Smooth muscle cell (in vitro differentiated cells): ENCODE data around the gene TSN. TPM values are rescaled to one million over a fixed set of nuclear protein-coding genes. Genes with fewer than 3 reads are reported as not detected.

ENCODE experiments used
- DNase-seq: peaks from one replicate; lab custom pipeline; 2025; ENCODE audit not compliant: unreplicated experiment; lab: John Stamatoyannopoulos, UW
- H2AFZ ChIP-seq: fragments of 200-600 bp; sonication (generic); 2 replicates; pipeline ENCODE4 v1.6.0; 2016; ENCODE audit warnings: antibody characterized with exemption, low read depth, mild to moderate bottlenecking
- H3F3A ChIP-seq: fragments of 200-600 bp; sonication (generic); 2 replicates; pipeline ENCODE4 v1.6.0; 2017; ENCODE audit warnings: antibody characterized with exemption, low read depth
- H3K27ac ChIP-seq: fragments of 200-600 bp; sonication (generic); 2 replicates; pipeline ENCODE4 v1.5.1; 2016; ENCODE audit warnings: low read depth, mild to moderate bottlenecking
- H3K27me3 ChIP-seq: fragments of 200-600 bp; sonication (generic); 2 replicates; pipeline ENCODE4 v1.6.1; 2016; ENCODE audit warnings: low read depth, mild to moderate bottlenecking
- H3K36me3 ChIP-seq: fragments of 200-600 bp; sonication (generic); 2 replicates; pipeline ENCODE4 v1.5.1; 2016; ENCODE audit warnings: low read depth
- H3K4me1 ChIP-seq: fragments of 200-600 bp; sonication (generic); 2 replicates; pipeline ENCODE4 v1.5.1; 2016; ENCODE audit warnings: low read depth
- H3K4me2 ChIP-seq: fragments of 200-600 bp; sonication (generic); 2 replicates; pipeline ENCODE4 v1.6.0; 2016; ENCODE audit warnings: mild to moderate bottlenecking
- H3K4me3 ChIP-seq: fragments of 200-600 bp; sonication (generic); 2 replicates; pipeline ENCODE4 v1.5.1; 2016; ENCODE audit warnings: mild to moderate bottlenecking
- H3K79me2 ChIP-seq: fragments of 200-600 bp; sonication (generic); 2 replicates; pipeline ENCODE4 v1.6.0; 2016; ENCODE audit warnings: low read depth, mild to moderate bottlenecking
- H3K9ac ChIP-seq: fragments of 200-600 bp; sonication (generic); 2 replicates; pipeline ENCODE4 v1.6.0; 2016; ENCODE audit warnings: low read depth
- H3K9me3 ChIP-seq: fragments of 200-600 bp; sonication (generic); replicated peaks from 2 replicates; pipeline ENCODE4 v1.5.1; 2016; ENCODE audit warnings: low read depth
- H4K20me1 ChIP-seq: fragments of 200-600 bp; sonication (generic); 2 replicates; pipeline ENCODE4 v1.6.0; 2016; ENCODE audit warnings: low read depth
- CTCF ChIP-seq: fragments of 200-600 bp; sonication (generic); IDR thresholded peaks from 2 replicates; pipeline ENCODE4 v1.5.1; 2017; ENCODE audit warnings: borderline replicate concordance, mild to moderate bottlenecking, antibody characterized with exemption; ENCODE audit not compliant: insufficient read depth, poor library complexity, severe bottlenecking
- WGBS: methylation state at CpG from one replicate; pipeline ENCODE4 v1.1.7; 2016; ENCODE audit warnings: low lambda C conversion rate; 5-methylcytosine and 5-hydroxymethylcytosine counted together
- polyA plus RNA-seq: library from polyadenylated mRNA; unstranded; fragments of >200 nt; fragmentation: Nextera tagmentation; extraction: Ambion mirVana; gene quantifications from 2 replicates; pipeline ENCODE4 v1.2.1, GENCODE V29; 2016
- total RNA-seq: library from RNA; depleted of rRNA; stranded (reverse); fragments of >200 nt; gene quantifications from 2 replicates; pipeline ENCODE4 v1.2.3, GENCODE V29; 2014

TSN gene
- total and polyA plus RNA-seq, 2 experiments from 2014 or later: 47.3 to 53.1 TPM

GRCh38 chr2:121783180-121783579, 27.7 kb downstream of the TSN start:
- no peak overlapping the region for H3K9ac ChIP-seq
- DNase-seq: no peak
- no peak overlapping the region for H2AFZ ChIP-seq
- TF ChIP-seq CTCF: no peak
- no peak overlapping the region for H3K4me2 ChIP-seq
- H4K20me1 ChIP-seq: no peaks in the 10 kb centered on the region
- H3K27ac ChIP-seq: no peak overlapping the region
- no peaks in the 10 kb centered on the region for H3K36me3 ChIP-seq
- H3K4me3 ChIP-seq: no peak overlapping the region
- H3F3A ChIP-seq: no peaks in the 10 kb centered on the region
- no peaks in the 10 kb centered on the region for H3K27me3 ChIP-seq
- H3K9me3 ChIP-seq: no peaks in the 10 kb centered on the region
- WGBS: 79% methylated on average over 2 of the region's 2 CpGs
- H3K79me2 ChIP-seq: no peaks in the 10 kb centered on the region
- H3K4me1 ChIP-seq: no peaks in the 10 kb centered on the region

GRCh38 chr2:121788685-121789084, 33.2 kb downstream of the TSN start:
- 100% methylated on average over 1 of the region's 1 CpG for WGBS
- Histone ChIP-seq H2AFZ (no peak overlapping the region), H4K20me1 (no peaks in the 10 kb centered on the region), H3K27me3 (no peaks in the 10 kb centered on the region), H3K79me2 (no peaks in the 10 kb centered on the region), H3K9ac (no peak overlapping the region), H3K9me3 (no peaks in the 10 kb centered on the region), H3K4me1 (no peaks in the 10 kb centered on the region), H3F3A (no peaks in the 10 kb centered on the region), H3K27ac (no peak overlapping the region), H3K36me3 (no peaks in the 10 kb centered on the region), H3K4me2 (no peak overlapping the region), H3K4me3 (no peak overlapping the region)
- no peak for TF ChIP-seq CTCF
- no peak for DNase-seq

GRCh38 chr2:121790276-121790956, 35.0 kb downstream of the TSN start:
- Histone ChIP-seq H3K27me3 (no peaks in the 10 kb centered on the region), H3K27ac (no peak overlapping the region), H3K36me3 (no peaks in the 10 kb centered on the region), H4K20me1 (no peaks in the 10 kb centered on the region), H3K4me2 (no peak overlapping the region), H3K4me1 (no peaks in the 10 kb centered on the region), H2AFZ (no peak overlapping the region), H3K79me2 (no peaks in the 10 kb centered on the region), H3K9ac (no peak overlapping the region), H3K9me3 (no peaks in the 10 kb centered on the region), H3K4me3 (no peak overlapping the region), H3F3A (no peaks in the 10 kb centered on the region)
- 60% methylated on average over 5 of the region's 5 CpGs for WGBS
- no peak for DNase-seq
- TF ChIP-seq CTCF: no peak

GRCh38 chr2:121791290-121791689, 35.8 kb downstream of the TSN start:
- H3K79me2 ChIP-seq: no peaks in the 10 kb centered on the region
- H3K27ac ChIP-seq: no peak overlapping the region
- H4K20me1 ChIP-seq: no peaks in the 10 kb centered on the region
- no peak overlapping the region for H2AFZ ChIP-seq
- WGBS: 55% methylated on average over 3 of the region's 3 CpGs
- DNase-seq: no peak
- no peak overlapping the region for H3K4me3 ChIP-seq
- H3K9ac ChIP-seq: no peak overlapping the region
- no peaks in the 10 kb centered on the region for H3K9me3 ChIP-seq
- no peaks in the 10 kb centered on the region for H3K36me3 ChIP-seq
- no peaks in the 10 kb centered on the region for H3K27me3 ChIP-seq
- H3K4me1 ChIP-seq: no peaks in the 10 kb centered on the region
- no peaks in the 10 kb centered on the region for H3F3A ChIP-seq
- no peak for TF ChIP-seq CTCF
- H3K4me2 ChIP-seq: no peak overlapping the region
